Prostate gland (tissue), 1 donor: Measurements from ENCODE around the gene MYOCD.

Experiments
- POLR2A ChIP-seq: fragments of 450-650 bp; IDR thresholded peaks from one replicate; pipeline ENCODE4 v1.6.1; 2016; ENCODE audit warnings: antibody characterized with exemption, mild to moderate bottlenecking
- POLR2AphosphoS5 ChIP-seq: sonication (generic); formaldehyde crosslinking; IDR thresholded peaks from one replicate; pipeline ENCODE4 v1.6.1; 2017; ENCODE audit warnings: antibody characterized with exemption

DNA sequence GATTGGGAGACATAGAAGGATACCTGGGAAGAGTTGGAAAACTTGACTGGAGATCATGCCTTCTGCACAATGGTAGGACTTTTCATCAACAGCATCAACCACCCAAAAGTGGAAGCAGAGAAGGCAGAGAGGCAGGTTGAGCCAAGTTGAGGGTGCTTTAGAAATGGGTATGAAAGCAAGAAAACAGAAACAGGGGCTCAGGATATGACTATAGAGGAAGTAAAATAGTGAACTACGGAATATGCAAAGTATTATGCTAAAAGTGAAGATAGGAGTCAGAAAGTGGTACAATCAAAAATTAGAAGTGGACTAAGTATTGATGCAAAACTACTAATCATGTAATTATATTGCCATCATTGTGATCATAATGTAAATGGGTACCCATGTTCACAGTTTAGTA, 107.5 kb downstream of the MYOCD start:
- TF ChIP-seq POLR2A (no peak), POLR2AphosphoS5 (no peak)
